GM21528 (cell line): ENCODE results near the gene ANXA4.

Experiments
- ATAC-seq: cut with Tn5 transposase; IDR thresholded peaks from one replicate; pipeline ENCODE4 v1.9.1; 2021; ENCODE audit warnings: mild to moderate bottlenecking, moderate library complexity; ENCODE audit not compliant: unreplicated experiment, low FRiP score

ANXA4 gene

DNA sequence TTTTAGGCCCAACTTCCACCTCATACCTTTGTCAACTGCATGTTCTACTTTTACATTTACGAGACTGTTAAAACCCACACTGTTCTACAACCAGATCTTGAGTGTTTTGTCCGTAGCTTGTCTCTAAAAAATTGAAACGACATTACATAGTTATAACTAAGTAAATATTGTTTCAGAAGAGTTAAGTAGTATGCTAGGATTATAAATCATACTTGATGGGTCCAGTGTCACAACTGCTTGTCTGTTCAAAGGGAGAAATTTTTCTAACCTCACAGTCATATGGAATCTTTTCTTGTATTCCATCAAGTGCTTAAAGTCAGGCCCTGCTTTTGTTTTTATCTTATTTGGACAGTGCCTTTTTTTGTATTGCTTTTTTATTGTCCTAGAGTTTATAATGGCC is 91.8 kb downstream of the ANXA4 start:
- no peak for ATAC-seq

- no peak for ATAC-seq
Measured at GRCh38 chr2:69835666-69836065, 93.7 kb downstream of the ANXA4 start.

DNA sequence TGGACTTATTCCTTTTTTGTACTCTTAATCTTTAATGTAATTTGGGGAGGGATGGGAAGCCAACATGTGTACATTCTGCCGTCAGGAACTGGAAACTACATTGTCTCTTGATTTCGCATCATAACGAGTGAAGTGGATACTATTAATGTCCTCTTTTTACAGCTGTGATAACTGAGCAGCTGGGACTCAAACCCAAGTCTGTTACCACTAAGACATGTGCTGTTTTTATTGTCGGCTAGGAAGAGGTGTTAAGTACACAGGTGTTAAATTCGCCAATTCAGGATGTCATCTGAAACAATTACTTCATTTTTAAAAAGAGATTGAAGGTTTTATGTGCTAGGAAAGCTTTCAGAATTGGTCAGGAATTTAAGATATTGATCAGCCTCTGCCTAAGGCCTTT is 94.4 kb downstream of the ANXA4 start:
- no peak for ATAC-seq

DNA sequence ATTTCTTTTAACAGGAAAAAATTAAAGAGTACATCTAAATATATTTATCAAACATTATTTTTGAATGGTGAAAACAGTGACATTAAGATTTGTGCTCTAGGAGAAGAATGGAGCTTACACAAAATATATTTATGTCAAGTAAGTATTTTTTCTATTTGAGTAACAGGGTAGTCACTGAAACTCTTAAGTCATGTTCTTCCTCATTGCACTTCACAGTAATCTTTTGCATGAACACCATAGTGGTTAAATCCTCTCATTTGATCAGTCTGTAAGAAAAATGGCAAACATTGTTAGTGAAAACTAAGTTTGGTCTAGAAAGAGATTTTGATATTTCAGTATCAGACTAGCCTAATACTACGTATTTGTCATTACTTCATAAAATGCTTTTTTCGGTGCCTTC is 95.6 kb downstream of the ANXA4 start:
- ATAC-seq, result no peak

DNA sequence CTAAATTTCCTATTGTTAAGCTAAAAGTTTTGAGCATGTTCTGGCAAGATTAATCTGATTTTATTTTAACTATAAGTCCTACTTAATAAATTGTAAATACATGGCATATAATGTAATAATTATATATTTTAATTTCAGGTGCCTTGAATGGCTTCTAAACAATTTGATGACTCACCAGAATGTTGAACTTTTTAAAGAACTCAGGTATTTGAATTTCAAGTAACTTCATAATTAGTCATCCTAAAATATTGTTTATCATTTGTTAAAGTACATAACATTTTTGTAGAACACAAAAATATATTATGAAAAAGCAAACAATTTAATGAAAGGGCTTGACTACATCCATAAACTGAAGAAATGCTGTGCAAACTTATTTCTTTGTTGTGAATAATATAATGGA is 102.1 kb downstream of the ANXA4 start:
- ATAC-seq, result no peak

DNA sequence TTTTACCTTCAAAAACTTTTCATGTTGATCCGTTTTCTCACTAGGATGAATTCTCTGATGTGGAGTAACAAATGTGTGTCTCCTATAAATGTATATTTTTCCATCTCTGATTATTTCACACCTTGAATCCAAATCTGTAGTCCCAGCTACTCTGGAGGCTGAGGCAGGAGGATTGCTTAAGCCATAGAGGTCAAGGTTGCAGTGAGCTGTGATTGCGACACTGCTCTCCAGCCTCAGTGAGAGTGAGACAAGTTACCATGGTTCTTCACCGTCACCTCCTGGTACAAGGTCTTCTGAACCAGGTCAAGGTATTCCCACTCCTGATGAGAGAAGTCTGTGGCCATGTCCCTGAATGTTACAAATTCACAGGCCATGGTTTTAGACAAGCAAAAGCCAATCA is 102.6 kb downstream of the ANXA4 start:
- no peak for ATAC-seq

DNA sequence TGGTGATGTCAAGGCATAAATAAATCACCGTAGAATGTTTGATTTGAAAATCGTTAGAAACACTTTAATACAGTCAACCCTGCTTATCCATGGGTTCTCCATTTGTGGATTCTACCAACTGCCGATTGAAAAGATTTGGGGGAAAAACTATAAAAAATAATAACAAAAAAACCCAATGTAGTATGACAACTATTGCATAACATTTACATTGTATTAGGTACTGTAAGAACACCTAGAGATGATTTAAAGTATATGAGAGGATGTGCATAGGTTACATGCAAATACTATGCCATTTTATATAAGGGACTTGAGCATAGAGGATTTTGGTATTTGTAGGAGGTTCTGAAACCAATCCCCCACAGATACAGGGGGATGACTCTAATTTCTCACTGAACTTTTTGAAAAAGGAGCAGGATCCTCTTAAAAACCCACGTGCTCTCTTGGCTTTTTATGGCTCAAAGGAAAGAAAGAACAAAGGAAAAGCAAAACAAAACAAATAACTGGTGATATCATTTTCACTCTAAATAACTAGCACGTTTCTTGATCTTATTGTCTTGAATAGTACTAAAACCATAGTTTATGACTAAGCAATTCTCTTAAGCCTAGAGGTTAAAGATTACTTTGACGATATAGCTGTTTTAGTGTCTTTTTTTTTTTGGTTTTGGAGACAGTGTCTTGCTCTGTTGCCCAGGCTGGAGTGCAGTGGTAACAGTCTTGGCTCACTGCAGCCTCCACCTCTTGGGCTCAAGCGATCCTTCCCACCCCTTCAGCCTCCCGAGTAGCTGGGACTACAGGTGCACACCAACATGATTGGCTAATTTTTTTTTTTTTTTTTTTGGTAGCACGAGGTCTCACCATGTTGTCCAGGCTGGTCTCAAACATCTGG is 104.5 kb downstream of the ANXA4 start:
- no peak for ATAC-seq

GRCh38 chr2:69847068-69847828 is 105.3 kb downstream of the ANXA4 start:
- no peak for ATAC-seq

DNA sequence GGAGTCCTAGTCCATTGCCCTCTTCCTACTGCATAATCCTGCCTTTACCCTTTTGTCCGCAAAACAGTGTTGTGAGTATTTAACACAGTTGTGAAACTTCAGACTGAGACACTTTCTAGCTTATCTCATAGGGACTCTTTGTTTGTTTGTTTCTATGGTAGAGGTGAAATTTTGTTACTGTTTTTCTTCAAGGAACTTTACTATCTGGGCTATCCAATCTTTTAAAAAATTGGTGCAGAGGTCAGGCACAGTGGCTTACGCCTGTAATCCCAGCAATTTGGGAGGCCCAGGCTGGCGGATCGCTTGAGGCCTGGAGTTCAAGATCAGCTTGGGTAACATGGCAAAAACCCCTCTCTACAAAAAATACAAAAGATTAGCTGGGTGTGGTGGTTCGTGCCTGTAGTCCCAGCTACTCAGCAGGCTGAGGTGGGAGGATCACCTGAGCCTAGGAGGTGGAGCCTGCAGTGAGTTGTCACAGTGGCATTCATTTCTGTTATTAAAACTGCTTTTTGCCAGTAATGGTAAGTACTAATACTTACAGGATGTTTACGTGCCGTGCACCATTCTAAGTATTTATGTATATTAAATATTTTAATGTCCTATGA is 106.4 kb downstream of the ANXA4 start:
- ATAC-seq, result no peak

GRCh38 chr2:69858261-69858660 is 116.3 kb downstream of the ANXA4 start:
- no peak for ATAC-seq

DNA sequence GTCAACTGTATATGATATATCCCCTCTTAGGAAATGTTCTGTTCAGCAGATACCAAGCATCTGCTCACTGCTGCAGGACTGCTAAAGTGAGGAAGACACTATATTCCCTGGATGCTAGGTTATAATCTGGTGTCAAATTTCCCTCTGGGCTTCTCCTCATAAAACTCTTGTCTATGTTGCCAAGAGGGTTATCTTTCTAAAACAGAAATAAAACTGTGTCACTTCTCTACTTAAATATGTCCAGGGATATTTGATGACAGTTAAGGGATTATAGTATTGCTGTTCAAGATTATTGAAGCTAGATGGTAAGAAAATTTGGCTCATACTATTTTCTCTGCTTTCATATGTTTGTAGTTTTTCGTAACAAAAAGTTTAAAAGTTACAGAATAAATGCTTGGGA is 121.4 kb downstream of the ANXA4 start:
- no peak for ATAC-seq
